ENCODE data around the gene NELFCD. TPM values are rescaled to one million over a fixed set of nuclear protein-coding genes. Genes with fewer than 3 reads are reported as not detected.

The NELFCD gene
- total and polyA plus RNA-seq, 9 of the 15 experiments (the other 6 are each of a cell fraction or from before 2014, with no cell fraction given), result 11.7 to 163 (median 96.5) TPM

- TF ChIP-seq CBFA2T3 (IDR thresholded peaks at IDR 0.05) (0 out of 2 replicates have a peak, but pooled peaks have one; percentile 21), HMGXB4 (CRISPR knock-in tag; IDR thresholded peaks at IDR 0.05) (no peak), ZNF445 (CRISPR knock-in tag; IDR thresholded peaks at IDR 0.05; ENCODE audit: low read depth) (no peak), TSC22D4 (tag; IDR thresholded peaks at IDR 0.05) (no peak), POLR2A (conservative IDR thresholded peaks at IDR 0.05) (peak; percentile 67), NCOA1 (IDR thresholded peaks at IDR 0.05; ENCODE audit: low read depth) (no peak), GTF2E2 (tag; IDR thresholded peaks at IDR 0.05) (no peak), SOX6 (IDR thresholded peaks at IDR 0.05) (no peak), GABPB1 (CRISPR knock-in tag; IDR thresholded peaks at IDR 0.05) (no peak), JUND (IDR thresholded peaks at IDR 0.05; ENCODE audit: borderline replicate concordance, low read depth, low read length) (peak; percentile 32; the same call in 1 of the 2 replicates), JUND (tag; IDR thresholded peaks at IDR 0.05; ENCODE audit: borderline replicate concordance, low read depth, low read length) (no peak), RBM14 (IDR thresholded peaks at IDR 0.05; ENCODE audit: borderline replicate concordance, insufficient read depth, low read depth, low read length) (no peak), ERF (CRISPR knock-in tag; IDR thresholded peaks at IDR 0.05) (no peak), RHOXF2B (CRISPR knock-in tag; conservative IDR thresholded peaks at IDR 0.05) (no peak), HBP1 (CRISPR knock-in tag; IDR thresholded peaks at IDR 0.05) (no peak), NFYB (IDR thresholded peaks at IDR 0.05; ENCODE audit: extremely low read depth, insufficient read length) (no peak), PATZ1 (CRISPR knock-in tag; IDR thresholded peaks at IDR 0.05; ENCODE audit: borderline replicate concordance) (no peak)
- TF ChIP-seq, protein P1, sequence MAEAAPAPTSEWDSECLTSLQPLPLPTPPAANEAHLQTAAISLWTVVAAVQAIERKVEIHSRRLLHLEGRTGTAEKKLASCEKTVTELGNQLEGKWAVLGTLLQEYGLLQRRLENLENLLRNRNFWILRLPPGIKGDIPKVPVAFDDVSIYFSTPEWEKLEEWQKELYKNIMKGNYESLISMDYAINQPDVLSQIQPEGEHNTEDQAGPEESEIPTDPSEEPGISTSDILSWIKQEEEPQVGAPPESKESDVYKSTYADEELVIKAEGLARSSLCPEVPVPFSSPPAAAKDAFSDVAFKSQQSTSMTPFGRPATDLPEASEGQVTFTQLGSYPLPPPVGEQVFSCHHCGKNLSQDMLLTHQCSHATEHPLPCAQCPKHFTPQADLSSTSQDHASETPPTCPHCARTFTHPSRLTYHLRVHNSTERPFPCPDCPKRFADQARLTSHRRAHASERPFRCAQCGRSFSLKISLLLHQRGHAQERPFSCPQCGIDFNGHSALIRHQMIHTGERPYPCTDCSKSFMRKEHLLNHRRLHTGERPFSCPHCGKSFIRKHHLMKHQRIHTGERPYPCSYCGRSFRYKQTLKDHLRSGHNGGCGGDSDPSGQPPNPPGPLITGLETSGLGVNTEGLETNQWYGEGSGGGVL (CRISPR knock-in tag; IDR thresholded peaks at IDR 0.05), result no peak
- TF ChIP-seq, protein P2, sequence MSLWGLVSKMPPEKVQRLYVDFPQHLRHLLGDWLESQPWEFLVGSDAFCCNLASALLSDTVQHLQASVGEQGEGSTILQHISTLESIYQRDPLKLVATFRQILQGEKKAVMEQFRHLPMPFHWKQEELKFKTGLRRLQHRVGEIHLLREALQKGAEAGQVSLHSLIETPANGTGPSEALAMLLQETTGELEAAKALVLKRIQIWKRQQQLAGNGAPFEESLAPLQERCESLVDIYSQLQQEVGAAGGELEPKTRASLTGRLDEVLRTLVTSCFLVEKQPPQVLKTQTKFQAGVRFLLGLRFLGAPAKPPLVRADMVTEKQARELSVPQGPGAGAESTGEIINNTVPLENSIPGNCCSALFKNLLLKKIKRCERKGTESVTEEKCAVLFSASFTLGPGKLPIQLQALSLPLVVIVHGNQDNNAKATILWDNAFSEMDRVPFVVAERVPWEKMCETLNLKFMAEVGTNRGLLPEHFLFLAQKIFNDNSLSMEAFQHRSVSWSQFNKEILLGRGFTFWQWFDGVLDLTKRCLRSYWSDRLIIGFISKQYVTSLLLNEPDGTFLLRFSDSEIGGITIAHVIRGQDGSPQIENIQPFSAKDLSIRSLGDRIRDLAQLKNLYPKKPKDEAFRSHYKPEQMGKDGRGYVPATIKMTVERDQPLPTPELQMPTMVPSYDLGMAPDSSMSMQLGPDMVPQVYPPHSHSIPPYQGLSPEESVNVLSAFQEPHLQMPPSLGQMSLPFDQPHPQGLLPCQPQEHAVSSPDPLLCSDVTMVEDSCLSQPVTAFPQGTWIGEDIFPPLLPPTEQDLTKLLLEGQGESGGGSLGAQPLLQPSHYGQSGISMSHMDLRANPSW (CRISPR knock-in tag; IDR thresholded peaks at IDR 0.05), result no peak
Measured at GRCh38 chr20:58982406-58983114, 1.5 kb downstream of the NELFCD start (continued).
